Measurements from ENCODE around the gene FEN1. TPM values are rescaled to one million over a fixed set of nuclear protein-coding genes. Genes with fewer than 3 reads are reported as not detected.

FEN1 gene
- total and polyA plus RNA-seq, 2 donors (not counting 1 experiment from before 2014, with no cell fraction given) = 3.4 to 9.8 TPM

DNA sequence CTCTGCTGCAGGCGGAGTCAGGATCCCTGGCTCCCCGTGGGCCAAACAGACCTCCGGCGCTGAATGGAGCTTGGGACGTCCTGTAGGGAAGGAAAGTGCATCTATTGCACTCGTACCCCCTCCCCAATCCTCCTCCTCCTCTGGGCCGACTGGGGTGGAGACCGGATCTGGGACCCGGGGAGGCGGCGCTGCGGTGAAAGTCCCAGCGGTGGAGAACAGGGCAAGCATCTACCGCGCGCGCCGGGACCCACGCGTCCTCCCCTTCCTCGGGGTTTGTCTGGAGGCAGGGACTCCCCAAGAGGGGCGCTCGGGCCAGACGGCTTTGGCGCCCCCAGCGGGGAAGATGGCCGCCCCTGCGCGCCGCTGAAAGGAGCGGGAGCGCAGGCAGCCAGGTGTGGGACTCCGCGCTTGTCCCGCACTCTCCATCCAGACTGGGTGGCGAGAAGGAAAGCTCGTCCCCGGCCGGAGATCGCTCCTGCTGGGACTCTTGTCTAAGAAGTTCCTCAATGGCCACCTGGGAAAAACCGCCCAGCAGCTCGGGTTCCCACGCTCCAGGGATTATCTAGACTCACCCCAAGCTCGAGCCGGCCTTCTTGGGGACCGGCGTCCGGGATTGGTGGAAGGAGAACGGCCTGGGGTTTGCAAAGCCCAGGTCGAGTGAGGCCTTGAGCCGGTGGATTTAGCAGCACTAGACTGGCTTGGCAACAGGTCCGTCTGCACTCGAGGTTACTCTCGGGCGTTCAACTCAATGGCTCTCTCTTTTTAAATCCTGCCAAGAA lies 36.1 kb downstream of the FEN1 start:
- ATAC-seq (ENCODE audit: low read depth) (peak; percentile 37), DNase-seq (peak; percentile 60)
- CTCF ChIA-PET = interaction anchor here (0.8 to 2.4 kb wide), 6 partner anchors 11 to 279 kb away, joined by 3 to 15 read pairs (median 4); partner anchors contain the start of gene FADS1
- peak overlapping the region; percentile 88 for H2AFZ ChIP-seq (ENCODE audit: insufficient read depth, low read depth, low read length, poor library complexity, severe bottlenecking)
- H3K4me1 ChIP-seq (ENCODE audit: control insufficient read depth in 2 of 2, insufficient read depth in 2 of 2, low read length in 2 of 2) = peaks cover 15 to 28% of the 10 kb centered on the region in 2 donors
- H3K4me2 ChIP-seq (replicated peaks; ENCODE audit: low read depth, low read length, poor library complexity, severe bottlenecking) = peak overlapping the region; percentile 93
- Mint-ChIP-seq H3K4me3 (peak overlapping the region; percentile 93), H3K27me3 (no peaks in the 10 kb centered on the region), H3K4me1 (peaks cover 24% of the 10 kb centered on the region), H3K27ac (peak overlapping the region; percentile 41), H3K9me3 (ENCODE audit: insufficient read depth) (no peaks in the 10 kb centered on the region)
- peak overlapping the region in 1 of 2 donors; percentile 15 for H3K27ac ChIP-seq (ENCODE audit: low read length in 2 of 2)
- TF ChIP-seq CTCF (IDR thresholded peaks at IDR 0.05) (peak; percentile 59), EZH2 (IDR thresholded peaks at IDR 0.05; ENCODE audit: borderline replicate concordance, insufficient read depth, low read depth, low read length, poor library complexity, severe bottlenecking) (no peak)
- H3K9me3 ChIP-seq (ENCODE audit: control extremely low read depth in 1 of 3, control insufficient read depth in 2 of 3, insufficient read depth in 1 of 3, low read length in 2 of 3) = no peaks in the 10 kb centered on the region
- H3K27me3 ChIP-seq (replicated peaks in 1 of 4; ENCODE audit: control extremely low read depth in 1 of 4, control insufficient read depth in 3 of 4, insufficient read depth in 4 of 4, low read length in 3 of 4) = peaks cover 0 to 13% (median 2%) of the 10 kb centered on the region in 4 experiments
- H3K36me3 ChIP-seq (replicated peaks in 1 of 2; ENCODE audit: control extremely low read depth in 1 of 2, control insufficient read depth in 1 of 2, extremely low read depth in 1 of 2, insufficient read depth in 2 of 2, low read length in 1 of 2) = no peaks in the 10 kb centered on the region
- intact Hi-C loops (cut with micrococcal nuclease) = no loop called here
- WGBS (ENCODE audit: insufficient coverage) = 3% methylated on average over 55 of the region's 55 CpGs
- peak overlapping the region; percentile 51 to 70 (median 62) for H3K4me3 ChIP-seq (ENCODE audit: control extremely low read depth in 1 of 5, extremely low read depth in 1 of 5, insufficient read depth in 1 of 5, low read depth in 2 of 5, low read length in 4 of 5)
- no peaks in the 10 kb centered on the region for H4K20me1 ChIP-seq (ENCODE audit: control insufficient read depth, insufficient read depth, low read length, poor library complexity, severe bottlenecking)
- no peaks in the 10 kb centered on the region for H3K79me2 ChIP-seq (ENCODE audit: control insufficient read depth, insufficient read depth, low read length)
- POLR2A ChIA-PET = interaction anchor here (1.7 kb wide), 1 partner anchor 13 kb away, joined by 4 read pairs; no protein-coding TSS in a partner anchor
- peak overlapping the region; percentile 65 for H3K9ac ChIP-seq (ENCODE audit: low read length)

GRCh38 chr11:61829806-61830205 lies 37.1 kb downstream of the FEN1 start:
- H3K4me3 Mint-ChIP-seq = peak overlapping the region; percentile 66
- H3K4me1 Mint-ChIP-seq = peaks cover 33% of the 10 kb centered on the region
- no peak overlapping the region for H2AFZ ChIP-seq (ENCODE audit: insufficient read depth, low read depth, low read length, poor library complexity, severe bottlenecking)
- no peak for TF ChIP-seq EZH2 (IDR thresholded peaks at IDR 0.05; ENCODE audit: borderline replicate concordance, insufficient read depth, low read depth, low read length, poor library complexity, severe bottlenecking)
- no peak for TF ChIP-seq CTCF (IDR thresholded peaks at IDR 0.05)
- H3K27ac Mint-ChIP-seq = no peak overlapping the region
- no peaks in the 10 kb centered on the region for H3K79me2 ChIP-seq (ENCODE audit: control insufficient read depth, insufficient read depth, low read length)
- no peaks in the 10 kb centered on the region for H3K27me3 Mint-ChIP-seq
- H4K20me1 ChIP-seq (ENCODE audit: control insufficient read depth, insufficient read depth, low read length, poor library complexity, severe bottlenecking) = no peaks in the 10 kb centered on the region
- peaks cover 0 to 3% (median 0%) of the 10 kb centered on the region in 3 donors for H3K9me3 ChIP-seq (ENCODE audit: control extremely low read depth in 1 of 3, control insufficient read depth in 2 of 3, insufficient read depth in 1 of 3, low read length in 2 of 3)
- H3K4me3 ChIP-seq (ENCODE audit: control extremely low read depth in 1 of 5, extremely low read depth in 1 of 5, insufficient read depth in 1 of 5, low read depth in 2 of 5, low read length in 4 of 5) = no peak overlapping the region
- no CpG with 5 or more reads among the region's 4 CpGs for WGBS (ENCODE audit: insufficient coverage)
- POLR2A ChIA-PET = interaction anchor here (1.7 kb wide), 1 partner anchor 14 kb away, joined by 4 read pairs; no protein-coding TSS in a partner anchor
- no peak overlapping the region for H3K9ac ChIP-seq (ENCODE audit: low read length)
- H3K27ac ChIP-seq (ENCODE audit: low read length in 2 of 2) = no peak overlapping the region
- intact Hi-C loops (cut with micrococcal nuclease) = no loop called here
- no peak overlapping the region for H3K4me2 ChIP-seq (replicated peaks; ENCODE audit: low read depth, low read length, poor library complexity, severe bottlenecking)
- peaks cover 0 to 13% (median 2%) of the 10 kb centered on the region in 4 experiments for H3K27me3 ChIP-seq (replicated peaks in 1 of 4; ENCODE audit: control extremely low read depth in 1 of 4, control insufficient read depth in 3 of 4, insufficient read depth in 4 of 4, low read length in 3 of 4)
- H3K9me3 Mint-ChIP-seq (ENCODE audit: insufficient read depth) = no peaks in the 10 kb centered on the region
- no peaks in the 10 kb centered on the region for H3K36me3 ChIP-seq (replicated peaks in 1 of 2; ENCODE audit: control extremely low read depth in 1 of 2, control insufficient read depth in 1 of 2, extremely low read depth in 1 of 2, insufficient read depth in 2 of 2, low read length in 1 of 2)
- peaks cover 25 to 38% of the 10 kb centered on the region in 2 donors for H3K4me1 ChIP-seq (ENCODE audit: control insufficient read depth in 2 of 2, insufficient read depth in 2 of 2, low read length in 2 of 2)
- CTCF ChIA-PET = interaction anchor here (0.6 to 1.9 kb wide), 4 partner anchors 12 to 252 kb away, joined by 3 to 9 read pairs (median 4); no protein-coding TSS in a partner anchor
- DNase-seq = no peak
- ATAC-seq (ENCODE audit: low read depth) = no peak

Measured in B cell (primary cell).